Breast epithelium (tissue), 4 donors: ENCODE measurements around the gene LONP2. TPM values are rescaled to one million over a fixed set of nuclear protein-coding genes. Genes with fewer than 3 reads are reported as not detected.
"Not testable (repeated sequence)": the region's sequence is repeated elsewhere in the genome, so short reads cannot be mapped to it uniquely, and the experiment has no call there.

Experiments
- DNase-seq, 2 donors: peaks; one replicate each; pipeline ENCODE4 v3.0.0-alpha.2; 2019; ENCODE audit warnings: low spot score in 2 of 2
- H3K27ac ChIP-seq, 2 donors: fragments of 200-600 bp; sonication (generic) in 1 of 2; one replicate each; pipeline ENCODE4 v1.5.1; 2016 to 2019; ENCODE audit warnings: mild to moderate bottlenecking in 1 of 2
- H3K27me3 ChIP-seq, 2 donors: fragments of 200-600 bp; sonication (generic) in 1 of 2; one replicate each; pipeline versions ENCODE4 v1.5.1 to v1.6.0; 2017 to 2019; ENCODE audit warnings: control low read depth in 1 of 2, mild to moderate bottlenecking in 1 of 2
- H3K36me3 ChIP-seq: fragments of 200-600 bp; one replicate; pipeline ENCODE4 v1.5.1; 2019
- H3K4me1 ChIP-seq, 2 donors: fragments of 200-600 bp; sonication (generic); one replicate each; pipeline ENCODE4 v1.5.1; 2016 to 2019; ENCODE audit warnings: control low read depth in 1 of 2
- H3K4me3 ChIP-seq, 3 donors: fragments of 200-600 bp; sonication (generic); 1 replicate in 2 of 3; 2 replicates in 1 of 3; pipeline ENCODE4 v1.5.1; 2016 to 2019; ENCODE audit warnings: mild to moderate bottlenecking in 3 of 3, moderate library complexity in 2 of 3
- H3K9me3 ChIP-seq, 2 donors: fragments of 200-600 bp; sonication (generic) in 1 of 2; one replicate each; pipeline ENCODE4 v1.5.1; 2016 to 2019; ENCODE audit warnings: control low read depth in 1 of 2
- CTCF ChIP-seq, 3 donors: fragments of 450-650 bp; IDR thresholded peaks; one replicate each; pipeline ENCODE4 v1.5.1; 2016 to 2017; ENCODE audit warnings: antibody characterized with exemption in 3 of 3, mild to moderate bottlenecking in 3 of 3, moderate library complexity in 3 of 3
- POLR2A ChIP-seq: fragments of 450-650 bp; IDR thresholded peaks from one replicate; pipeline ENCODE4 v1.6.1; 2016; ENCODE audit warnings: antibody characterized with exemption, mild to moderate bottlenecking, moderate library complexity
- POLR2AphosphoS5 ChIP-seq, 3 donors: sonication (generic); formaldehyde crosslinking; IDR thresholded peaks; one replicate each; pipeline ENCODE4 v1.6.1; 2017; ENCODE audit warnings: antibody characterized with exemption in 3 of 3
- intact Hi-C: fragments of 100-400 bp; cut with DNase I; formaldehyde crosslinking; loops from one replicate; pipeline ENCODE4 v1.15.1; 2023; ENCODE audit warnings: low total_unique reads
- total RNA-seq, 3 donors: library from RNA; depleted of rRNA; stranded (reverse); fragments of >200 nt; gene quantifications; one replicate each; pipeline ENCODE4 v1.1.0, GENCODE V29; 2016

Gene LONP2
- total RNA-seq, 3 donors from 2014 or later: 66.6 to 106 (median 98.9) TPM

GRCh38 chr16:48386559-48387312, 142.6 kb downstream of the LONP2 start:
- intact Hi-C loops: no loop called here
- peaks cover 0 to 11% of the 10 kb centered on the region in 2 donors for H3K4me1 ChIP-seq
- H3K27me3 ChIP-seq: no peaks in the 10 kb centered on the region
- DNase-seq: no peak
- H3K4me3 ChIP-seq: no peak overlapping the region
- no peak overlapping the region for H3K27ac ChIP-seq
- TF ChIP-seq CTCF (IDR thresholded peaks at IDR 0.05) (no peak), POLR2AphosphoS5 (IDR thresholded peaks at IDR 0.05) (no peak), POLR2A (no peak)
- H3K9me3 ChIP-seq: no peaks in the 10 kb centered on the region
- no peaks in the 10 kb centered on the region for H3K36me3 ChIP-seq

- intact Hi-C loops: no loop called here
- TF ChIP-seq POLR2A: no peak
- no peak for TF ChIP-seq CTCF (IDR thresholded peaks at IDR 0.05)
- TF ChIP-seq POLR2AphosphoS5 (IDR thresholded peaks at IDR 0.05): no peak
- H3K4me1 ChIP-seq: no peaks in the 10 kb centered on the region
- H3K4me3 ChIP-seq: no peak overlapping the region
- no peaks in the 10 kb centered on the region for H3K9me3 ChIP-seq
- H3K36me3 ChIP-seq: no peaks in the 10 kb centered on the region
- H3K27me3 ChIP-seq: no peaks in the 10 kb centered on the region
- no peak overlapping the region for H3K27ac ChIP-seq
- DNase-seq: no peak
These were observed 148.3 kb downstream of the LONP2 start for GRCh38 chr16:48392407-48392806.

- peak in 1 of 2 donors; percentile 45 for DNase-seq
- Histone ChIP-seq H3K4me3 (no peak overlapping the region), H3K36me3 (no peaks in the 10 kb centered on the region), H3K27ac (peak overlapping the region; percentile 65 to 89), H3K9me3 (no peaks in the 10 kb centered on the region), H3K27me3 (no peaks in the 10 kb centered on the region), H3K4me1 (no peaks in the 10 kb centered on the region)
- TF ChIP-seq POLR2AphosphoS5 (IDR thresholded peaks at IDR 0.05) (peak; percentile 57 to 86 (median 65)), CTCF (IDR thresholded peaks at IDR 0.05) (no peak), POLR2A (no peak)
- intact Hi-C loops: no loop called here
These were observed 149.6 kb downstream of the LONP2 start for GRCh38 chr16:48393485-48394354.

GRCh38 chr16:48394355-48394703, 150.2 kb downstream of the LONP2 start:
- Histone ChIP-seq H3K9me3 (no peaks in the 10 kb centered on the region), H3K27me3 (no peaks in the 10 kb centered on the region), H3K4me3 (no peak overlapping the region), H3K4me1 (no peaks in the 10 kb centered on the region), H3K27ac (peak overlapping the region; percentile 65 to 89), H3K36me3 (no peaks in the 10 kb centered on the region)
- DNase-seq: no peak
- intact Hi-C loops: no loop called here
- no peak for TF ChIP-seq POLR2AphosphoS5 (IDR thresholded peaks at IDR 0.05)
- no peak for TF ChIP-seq CTCF (IDR thresholded peaks at IDR 0.05)
- no peak for TF ChIP-seq POLR2A

- H3K27ac ChIP-seq: no peak overlapping the region
- TF ChIP-seq POLR2AphosphoS5 (IDR thresholded peaks at IDR 0.05) (no peak), POLR2A (no peak), CTCF (IDR thresholded peaks at IDR 0.05) (no peak)
These were observed 151.3 kb downstream of the LONP2 start for GRCh38 chr16:48395375-48395774.

GRCh38 chr16:48402547-48402946, 158.4 kb downstream of the LONP2 start:
- H3K4me1 ChIP-seq, DNase-seq, H3K36me3 ChIP-seq, intact Hi-C loops, H3K27ac ChIP-seq, H3K4me3 ChIP-seq, H3K27me3 ChIP-seq, H3K9me3 ChIP-seq: not testable (repeated sequence)

More at GRCh38 chr16:48395375-48395774, 151.3 kb downstream of the LONP2 start:
- no peak overlapping the region for H3K4me3 ChIP-seq
- H3K27me3 ChIP-seq: no peaks in the 10 kb centered on the region
- no peaks in the 10 kb centered on the region for H3K4me1 ChIP-seq
- intact Hi-C loops: no loop called here
- no peak for DNase-seq
- no peaks in the 10 kb centered on the region for H3K36me3 ChIP-seq
- H3K9me3 ChIP-seq: no peaks in the 10 kb centered on the region
